Raji (cell line): ENCODE measurements around the gene MAPK8IP2.

Source experiments
- POLR2A ChIP-seq: IDR thresholded peaks from 2 replicates; pipeline ENCODE4 v1.6.1; 2011; ENCODE audit warnings: low read depth, low read length, control low read depth; ENCODE audit not compliant: insufficient read depth

Gene MAPK8IP2

DNA sequence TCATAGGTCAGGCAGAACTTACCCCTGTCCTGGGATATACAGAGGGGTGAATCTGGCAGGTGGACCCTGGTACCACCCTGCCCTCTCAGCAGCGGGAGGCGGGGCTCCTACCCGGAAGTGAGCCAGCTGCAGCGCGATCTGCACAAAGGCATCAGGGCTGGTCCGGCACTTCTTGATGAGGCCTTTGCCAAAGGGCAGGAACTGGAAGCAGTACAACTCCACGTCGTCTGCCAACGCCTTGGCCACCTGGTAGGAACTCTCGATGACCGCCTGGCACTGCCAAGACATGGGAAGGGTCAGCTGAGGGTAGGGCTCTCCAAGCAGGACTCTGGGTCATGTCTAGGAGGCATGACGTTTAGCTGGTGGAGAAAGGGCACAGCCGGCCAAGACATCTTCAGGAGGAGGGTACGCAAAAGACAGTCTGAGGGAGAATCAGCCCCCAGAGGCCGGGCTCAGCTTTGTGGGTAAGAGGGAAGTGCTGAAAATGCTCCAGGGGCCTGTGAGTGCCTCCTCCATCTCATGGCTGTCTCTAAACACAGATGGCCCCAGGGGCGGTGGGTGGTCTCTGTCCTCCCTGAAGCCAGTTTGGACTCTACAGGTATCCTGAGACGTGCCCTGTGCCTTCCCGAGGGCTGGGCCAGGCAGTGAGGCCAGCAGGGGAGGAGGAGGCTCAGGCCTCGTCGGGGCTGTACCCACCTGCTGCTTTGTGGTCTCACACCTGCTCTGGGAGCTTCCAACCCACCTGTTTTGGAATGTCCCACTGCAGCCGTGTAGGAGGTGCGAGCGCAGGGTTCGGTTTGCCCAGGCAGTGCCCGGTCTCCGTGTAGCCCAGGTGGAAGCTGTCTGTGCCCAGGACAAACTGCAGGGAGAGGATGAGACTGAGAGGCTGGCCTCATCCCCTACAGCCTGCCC is 29.1 kb upstream of the MAPK8IP2 start:
- no peak for TF ChIP-seq POLR2A

DNA sequence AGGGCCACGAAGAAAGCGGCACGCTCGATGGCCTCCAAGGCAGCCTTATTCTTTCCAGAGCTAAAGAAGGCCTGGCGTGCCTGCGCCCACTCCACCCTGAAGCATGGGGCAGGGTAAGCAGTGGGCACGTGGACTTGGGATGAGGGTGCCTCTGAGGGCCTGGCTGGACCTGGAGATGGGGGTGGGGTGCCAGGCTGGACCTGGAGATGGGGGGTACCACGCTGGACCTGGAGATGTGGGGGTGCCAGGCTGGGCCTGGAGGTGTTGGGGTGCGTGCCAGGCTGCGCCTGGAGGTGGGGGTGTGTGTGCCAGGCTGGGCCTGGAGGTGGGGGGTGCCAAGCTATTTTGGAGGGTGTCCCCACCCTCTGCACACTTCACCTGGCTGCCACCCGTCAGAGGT is 27.6 kb upstream of the MAPK8IP2 start:
- no peak for TF ChIP-seq POLR2A

DNA sequence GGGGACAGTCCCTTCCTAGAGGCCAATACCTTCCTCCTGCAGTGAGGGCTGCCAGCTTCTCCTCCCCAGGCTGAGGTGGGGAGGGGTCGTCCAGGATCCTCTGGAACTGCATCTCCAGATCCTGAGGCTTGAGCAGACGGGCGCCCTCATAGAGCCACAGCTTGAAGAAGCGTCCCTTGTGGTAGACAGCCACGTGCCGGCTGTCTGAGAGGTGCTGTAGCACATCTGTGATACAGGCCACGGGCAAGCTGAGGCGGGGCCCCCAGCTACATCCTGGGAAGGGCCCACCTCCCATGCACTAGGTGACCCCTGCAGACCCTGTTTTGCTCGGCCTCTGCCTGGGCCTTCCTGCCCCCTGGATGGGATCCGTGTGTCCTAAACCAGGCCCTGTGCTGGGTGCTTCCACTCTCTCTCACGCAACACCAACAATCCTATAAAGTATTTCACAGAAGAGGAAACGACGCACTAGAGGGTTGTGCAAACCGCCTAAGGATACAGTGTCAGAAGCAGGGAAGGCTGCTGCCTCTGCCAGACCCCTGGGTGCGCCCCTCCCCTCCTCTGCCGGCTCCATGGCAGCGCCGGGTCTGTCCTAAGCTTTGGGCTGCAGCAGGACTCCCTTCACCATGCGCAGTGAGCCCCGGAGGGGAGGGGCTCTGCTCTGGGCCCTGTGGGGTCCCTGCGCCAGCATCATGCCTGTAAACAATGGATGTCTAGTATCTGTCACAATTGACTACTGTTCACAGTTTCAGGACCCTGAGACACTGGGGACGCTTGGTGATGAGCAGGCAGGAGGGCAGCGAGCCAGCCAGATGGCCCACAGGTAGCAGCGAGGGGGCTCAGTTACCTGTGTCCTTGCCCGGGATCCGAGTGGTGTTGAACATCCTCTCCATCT is 26.9 kb upstream of the MAPK8IP2 start:
- no peak for TF ChIP-seq POLR2A

DNA sequence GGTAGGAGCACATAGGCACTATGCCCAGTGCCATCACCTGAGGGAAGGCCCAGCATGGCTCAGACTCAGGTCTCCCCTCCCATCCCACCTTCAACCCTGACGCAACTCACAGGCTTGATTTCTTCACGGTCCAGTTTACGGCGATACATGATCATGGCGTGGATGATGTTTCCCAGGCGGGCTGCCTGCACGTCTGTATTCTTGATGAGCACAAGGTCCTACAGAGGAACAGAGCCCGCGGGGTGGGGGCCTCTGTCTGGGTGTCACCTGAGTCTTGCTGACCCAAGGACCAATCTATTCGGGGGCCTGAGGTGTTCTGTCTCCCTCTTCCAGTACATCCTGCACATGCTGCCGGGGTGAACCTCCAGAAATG is 26.2 kb upstream of the MAPK8IP2 start:
- no peak for TF ChIP-seq POLR2A

DNA sequence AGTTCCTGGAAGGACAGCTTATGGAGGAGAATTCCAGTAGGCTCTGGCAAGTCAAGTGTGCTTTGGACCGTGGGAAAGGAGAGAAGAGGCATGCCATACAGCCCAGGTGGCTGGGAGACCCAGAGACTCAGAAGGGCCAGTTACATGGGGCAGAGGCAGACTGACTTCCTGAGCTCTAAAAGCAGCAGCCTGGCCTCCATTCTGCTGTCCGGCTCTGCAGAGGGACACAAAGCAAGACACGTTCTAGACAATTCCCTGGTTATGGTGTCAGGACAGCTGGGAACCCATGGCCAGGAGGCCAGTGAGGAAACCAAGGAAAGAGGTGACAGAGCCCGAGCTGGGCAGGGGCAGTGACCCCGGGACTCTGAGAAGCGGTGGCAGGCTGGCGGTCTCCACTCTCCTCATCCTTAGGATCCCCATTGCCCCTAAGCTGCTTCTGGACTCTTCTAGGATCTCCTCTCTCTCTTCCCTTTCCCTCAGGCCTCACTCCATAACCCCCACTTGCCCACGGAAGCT is 25.1 kb upstream of the MAPK8IP2 start:
- no peak for TF ChIP-seq POLR2A

DNA sequence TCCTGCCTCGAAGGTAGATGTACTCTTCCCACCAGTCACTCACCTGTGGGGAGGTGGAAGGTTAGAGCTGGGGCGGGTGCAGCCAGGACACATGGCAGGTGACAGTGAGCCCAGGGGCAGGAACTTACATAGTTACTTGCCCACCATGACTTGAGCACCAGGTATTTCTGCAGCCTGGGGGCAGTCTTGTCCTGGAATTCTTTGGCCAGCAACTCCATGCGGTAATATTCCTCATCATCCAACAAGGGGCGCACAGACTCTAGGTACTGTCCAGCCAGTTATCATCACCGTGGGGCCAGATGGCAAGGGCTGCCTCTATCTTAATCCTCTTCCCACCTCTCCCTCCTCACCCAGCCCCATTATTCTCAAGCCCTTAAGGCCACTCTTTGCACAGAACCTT is 24.5 kb upstream of the MAPK8IP2 start:
- TF ChIP-seq POLR2A: no peak

DNA sequence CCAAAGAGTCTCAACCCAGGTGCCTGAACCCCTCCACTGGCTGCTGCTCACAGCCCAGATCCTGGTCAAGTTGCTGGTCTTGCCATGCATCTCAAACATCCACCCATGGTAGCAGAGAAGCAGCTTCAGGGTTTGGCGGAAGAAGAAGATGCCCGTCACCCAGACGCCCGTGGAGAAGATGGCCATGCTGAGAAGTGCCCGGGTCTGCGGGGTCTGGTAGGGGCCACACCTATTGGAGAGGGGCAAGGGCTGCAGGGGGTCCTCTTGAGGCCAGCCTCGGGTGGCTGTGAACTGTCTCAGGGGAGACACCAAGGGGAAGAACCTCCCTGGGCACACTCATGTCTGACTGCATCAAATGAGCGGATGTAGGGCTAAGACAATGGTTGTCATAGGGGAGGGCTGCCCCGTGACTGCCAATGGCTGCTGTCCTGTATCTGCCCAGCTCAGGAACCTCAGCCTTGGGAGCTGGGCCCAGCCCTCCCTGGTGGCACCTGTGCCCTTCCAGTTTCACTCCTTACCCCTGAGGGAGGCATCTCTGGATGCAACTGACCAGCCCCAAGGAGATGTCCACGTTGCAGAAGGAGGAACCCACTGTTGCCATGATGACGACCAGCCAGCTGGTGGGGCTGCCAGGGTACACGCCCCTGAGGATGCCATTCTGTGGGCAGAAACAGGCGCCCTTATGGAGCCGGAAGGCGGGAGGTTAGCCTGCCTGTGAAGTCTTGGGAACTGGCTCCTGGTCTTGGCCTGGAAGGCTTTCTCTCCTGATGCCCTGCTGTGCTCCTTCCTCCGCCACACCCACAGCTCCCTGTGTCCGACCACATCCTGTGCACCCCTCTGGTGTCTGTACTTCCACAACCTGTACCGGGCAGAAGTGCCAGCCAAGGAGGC is 23.5 kb upstream of the MAPK8IP2 start:
- no peak for TF ChIP-seq POLR2A

DNA sequence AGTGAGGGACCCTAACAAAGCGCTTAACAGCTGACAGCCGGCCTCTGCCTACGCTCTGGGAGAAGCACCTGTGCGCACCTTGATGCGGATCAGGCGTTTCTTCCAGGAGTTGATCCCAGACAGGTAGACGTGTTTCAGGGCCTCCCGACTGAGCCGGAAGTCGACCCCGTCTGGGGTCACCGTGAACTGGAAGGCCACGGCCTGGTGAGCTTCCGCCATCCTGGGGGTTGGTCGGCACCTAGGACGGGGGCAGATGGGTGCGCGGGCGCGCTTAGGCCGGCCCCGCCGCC is 23.0 kb upstream of the MAPK8IP2 start:
- no peak for TF ChIP-seq POLR2A

DNA sequence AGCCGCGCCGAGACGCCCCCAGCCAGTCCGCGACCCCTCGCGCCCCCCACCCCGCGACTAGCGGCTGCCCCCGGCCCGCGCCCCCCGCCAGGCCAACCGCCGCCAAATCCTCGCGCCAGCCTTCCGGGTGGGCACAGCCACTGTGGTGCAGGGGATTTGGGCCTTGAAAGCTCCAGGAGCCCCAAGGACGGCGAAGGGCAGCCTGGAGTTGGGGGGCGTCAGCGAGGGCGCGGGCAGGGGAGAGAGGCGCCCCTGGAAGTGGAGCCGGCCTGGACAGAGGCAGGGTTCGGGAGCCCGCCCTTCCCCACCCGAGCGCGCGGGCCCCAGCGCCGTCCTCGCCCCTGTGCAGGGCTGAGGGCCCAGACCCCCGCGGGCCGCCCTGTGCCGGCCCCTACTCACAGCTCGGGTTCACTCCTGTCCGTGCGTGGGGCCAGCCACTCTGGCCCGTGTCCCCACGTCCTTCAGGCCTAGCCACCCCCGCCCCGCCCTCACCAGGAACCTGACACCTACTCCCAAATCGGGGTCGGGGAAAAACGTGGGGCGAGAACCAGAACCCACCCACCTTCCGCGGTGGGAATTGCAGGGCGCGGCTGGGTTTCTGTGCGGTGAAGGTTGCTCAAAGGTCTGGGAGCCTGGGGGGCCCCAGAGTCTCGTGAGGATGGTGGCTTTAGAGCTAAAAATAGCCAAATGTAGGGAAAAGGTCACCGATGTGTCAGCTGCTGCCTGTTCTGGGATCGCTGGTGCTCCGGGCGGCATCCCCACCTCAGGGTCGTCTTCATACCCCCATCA is 22.4 kb upstream of the MAPK8IP2 start, which contains the start of gene CPT1B:
Gene CPT1B, minus strand, starts transcription at position 441 of the 789 bp plus-strand sequence. CDS start 512 bp downstream, outside the sequence.
- no peak for TF ChIP-seq POLR2A

DNA sequence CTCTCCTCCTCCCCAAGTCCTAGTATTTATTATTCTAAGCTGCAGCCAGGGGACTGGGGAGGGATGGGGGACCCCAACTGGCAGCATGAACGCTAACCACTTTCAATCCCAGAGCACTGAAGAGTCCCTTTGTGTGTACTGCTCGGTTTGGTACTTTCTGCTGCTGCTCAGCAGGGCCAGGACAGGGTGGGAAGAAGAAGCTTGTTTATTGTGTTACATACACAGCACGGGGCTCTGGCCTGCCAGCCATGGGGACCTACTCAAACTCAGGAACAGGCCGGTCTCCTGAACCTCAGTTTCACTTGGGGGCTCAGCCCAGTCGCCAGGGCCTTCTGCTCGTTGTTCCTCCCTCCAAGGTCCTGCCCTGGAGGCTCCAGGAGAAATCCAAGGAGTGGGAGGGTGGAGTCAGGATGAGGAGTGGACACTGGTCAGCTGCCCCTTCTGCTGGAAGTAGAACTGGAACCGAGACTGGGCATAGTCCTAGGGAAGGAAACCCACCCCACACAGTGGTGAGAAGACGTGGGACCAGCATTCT is 21.8 kb upstream of the MAPK8IP2 start:
- TF ChIP-seq POLR2A: no peak

DNA sequence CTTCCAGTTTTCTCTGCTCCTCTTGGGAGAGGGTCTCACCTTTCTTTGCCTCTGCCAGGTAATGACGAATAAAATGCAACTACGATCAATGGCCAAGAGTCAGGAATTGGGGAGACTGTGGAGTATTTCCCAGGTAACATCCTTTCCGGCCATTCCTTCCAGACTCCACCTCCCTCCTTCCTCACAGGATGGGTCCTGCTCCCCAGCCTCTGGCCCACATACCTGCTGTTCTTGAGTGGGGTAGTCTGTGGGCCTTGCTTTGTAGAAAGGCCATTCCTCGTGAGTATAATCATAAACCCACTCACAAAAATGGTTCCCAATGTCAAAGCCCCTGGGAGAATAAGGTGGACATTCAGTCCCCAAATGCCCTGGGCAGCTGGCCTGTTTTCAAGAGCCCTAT is 20.8 kb upstream of the MAPK8IP2 start:
- no peak for TF ChIP-seq POLR2A

DNA sequence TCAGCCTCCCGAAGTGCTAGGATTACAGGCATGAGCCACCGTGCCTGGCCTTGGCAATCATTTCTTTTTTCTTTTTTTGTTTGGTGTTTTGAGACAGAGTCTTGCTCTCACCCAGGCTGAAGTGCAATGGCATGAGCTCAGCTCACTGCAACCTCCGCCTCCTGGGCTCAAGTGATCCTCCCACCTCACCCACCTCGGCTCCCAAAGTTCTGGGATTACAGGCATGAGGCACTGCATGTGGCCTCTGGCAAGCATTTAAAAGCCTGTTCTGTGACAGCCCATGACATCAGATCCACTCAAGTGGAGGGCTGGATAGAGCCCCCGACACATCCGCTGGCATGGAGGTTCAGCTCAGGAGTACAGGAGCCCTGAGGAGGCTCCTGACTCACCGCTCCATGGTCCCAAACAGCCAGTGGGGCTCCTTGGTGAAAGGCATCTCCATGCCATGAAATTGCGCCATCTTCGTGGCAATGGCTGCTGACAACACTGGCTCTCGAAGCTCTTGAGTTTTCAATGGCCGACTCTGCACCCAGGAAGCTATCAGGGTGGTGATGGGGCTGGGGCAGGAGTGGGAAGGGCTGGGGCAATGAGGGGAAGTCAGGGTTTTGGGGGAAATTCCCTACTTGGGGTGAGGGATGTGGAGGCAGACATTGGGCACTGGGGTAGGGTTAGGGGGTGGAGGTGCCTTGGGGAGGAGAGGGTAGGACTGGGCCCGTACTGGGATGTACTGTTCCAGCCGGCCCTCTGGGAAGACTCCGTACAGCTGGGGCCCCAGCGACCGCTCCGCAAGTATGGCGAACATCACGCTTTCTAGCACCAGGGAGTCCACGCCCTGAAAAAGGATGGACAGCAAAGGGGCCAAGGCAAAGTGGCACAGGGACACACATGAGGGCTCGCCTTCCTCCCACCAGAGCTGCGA is 19.3 kb upstream of the MAPK8IP2 start:
- no peak for TF ChIP-seq POLR2A
